ENCODE results near the gene BID. TPM values are rescaled to one million over a fixed set of nuclear protein-coding genes. Genes with fewer than 3 reads are reported as not detected.

BID gene
- total RNA-seq, 3 donors from 2014 or later (not counting 1 experiment from before 2014, with no cell fraction given): 40.9 to 42.4 (median 42.3) TPM

GRCh38 chr22:17794726-17795542 is 20.7 kb upstream of the BID start:
- Mint-ChIP-seq H3K4me1 (no peaks in the 10 kb centered on the region), H3K9me3 (no peaks in the 10 kb centered on the region), H3K36me3 (no peaks in the 10 kb centered on the region), H3K4me3 (no peak overlapping the region), H3K27me3 (ENCODE audit: low read depth in 2 of 2) (peaks cover 0 to 4% of the 10 kb centered on the region in 2 donors), H3K27ac (no peak overlapping the region)
- DNase-seq (no peak), ATAC-seq (no peak)
- Histone ChIP-seq H3K4me3 (ENCODE audit: low read length) (no peak overlapping the region), H3K27ac (ENCODE audit: low read length) (no peak overlapping the region), H3K36me3 (ENCODE audit: control insufficient read depth, insufficient read depth, low read length) (peaks cover 7% of the 10 kb centered on the region), H3K4me1 (ENCODE audit: control insufficient read depth, insufficient read depth, low read length) (peaks cover 28% of the 10 kb centered on the region), H3K9me3 (ENCODE audit: control insufficient read depth, insufficient read depth, low read length) (no peaks in the 10 kb centered on the region), H3K27me3 (ENCODE audit: control insufficient read depth, insufficient read depth, low read length) (no peaks in the 10 kb centered on the region)
- WGBS (ENCODE audit: insufficient coverage): 83% methylated on average over 25 of the region's 25 CpGs
- intact Hi-C loops (cut with micrococcal nuclease): no loop called here
- no peak for TF ChIP-seq CTCF (IDR thresholded peaks at IDR 0.05)

- peaks cover 13% of the 10 kb centered on the region for H3K36me3 ChIP-seq (ENCODE audit: control insufficient read depth, insufficient read depth, low read length)
- H3K27ac ChIP-seq (ENCODE audit: low read length): no peak overlapping the region
- WGBS (ENCODE audit: insufficient coverage): 90% methylated on average over 25 of the region's 29 CpGs
- no peak overlapping the region for H3K4me3 ChIP-seq (ENCODE audit: low read length)
- TF ChIP-seq CTCF (IDR thresholded peaks at IDR 0.05): no peak
- ATAC-seq (no peak), DNase-seq (no peak)
- H3K4me1 Mint-ChIP-seq: no peaks in the 10 kb centered on the region
- peaks cover 0 to 4% of the 10 kb centered on the region in 2 donors for H3K27me3 Mint-ChIP-seq (ENCODE audit: low read depth in 2 of 2)
- H3K4me1 ChIP-seq (ENCODE audit: control insufficient read depth, insufficient read depth, low read length): peaks cover 14% of the 10 kb centered on the region
- no peak overlapping the region for H3K27ac Mint-ChIP-seq
- no peak overlapping the region for H3K4me3 Mint-ChIP-seq
- no peaks in the 10 kb centered on the region for H3K9me3 Mint-ChIP-seq
- H3K36me3 Mint-ChIP-seq: no peaks in the 10 kb centered on the region
- H3K27me3 ChIP-seq (ENCODE audit: control insufficient read depth, insufficient read depth, low read length): no peaks in the 10 kb centered on the region
- intact Hi-C loops (cut with micrococcal nuclease): no loop called here
- no peaks in the 10 kb centered on the region for H3K9me3 ChIP-seq (ENCODE audit: control insufficient read depth, insufficient read depth, low read length)
Observed at GRCh38 chr22:17792854-17793434, 18.7 kb upstream of the BID start.

GRCh38 chr22:17792299-17792698 is 18.0 kb upstream of the BID start:
- H3K27me3 ChIP-seq (ENCODE audit: control insufficient read depth, insufficient read depth, low read length): no peaks in the 10 kb centered on the region
- Mint-ChIP-seq H3K4me1 (no peaks in the 10 kb centered on the region), H3K27me3 (ENCODE audit: low read depth in 2 of 2) (peaks cover 0 to 4% of the 10 kb centered on the region in 2 donors), H3K9me3 (no peaks in the 10 kb centered on the region), H3K4me3 (no peak overlapping the region), H3K27ac (no peak overlapping the region), H3K36me3 (no peaks in the 10 kb centered on the region)
- peaks cover 13% of the 10 kb centered on the region for H3K36me3 ChIP-seq (ENCODE audit: control insufficient read depth, insufficient read depth, low read length)
- TF ChIP-seq CTCF (IDR thresholded peaks at IDR 0.05): no peak
- H3K9me3 ChIP-seq (ENCODE audit: control insufficient read depth, insufficient read depth, low read length): no peaks in the 10 kb centered on the region
- intact Hi-C loops (cut with micrococcal nuclease): no loop called here
- H3K4me1 ChIP-seq (ENCODE audit: control insufficient read depth, insufficient read depth, low read length): peaks cover 10% of the 10 kb centered on the region
- DNase-seq (no peak), ATAC-seq (no peak)
- H3K4me3 ChIP-seq (ENCODE audit: low read length): no peak overlapping the region
- WGBS (ENCODE audit: insufficient coverage): 92% methylated on average over 5 of the region's 5 CpGs
- H3K27ac ChIP-seq (ENCODE audit: low read length): no peak overlapping the region
